Uterus (tissue), 2 donors: ENCODE data around the gene GHRH.

Experiments used
- CTCF ChIP-seq, 4 experiments: fragments of 200-600 bp in 2 of 4; fragments of 450-650 bp in 2 of 4; sonication (generic) in 2 of 4; IDR thresholded peaks; one replicate each; pipeline ENCODE4 v1.5.1; 2016 to 2019; ENCODE audit warnings: antibody characterized with exemption in 4 of 4, mild to moderate bottlenecking in 2 of 4, moderate library complexity in 1 of 4
- POLR2A ChIP-seq, 2 donors: fragments of 450-650 bp; IDR thresholded peaks; one replicate each; pipeline ENCODE4 v1.6.1; 2016; ENCODE audit warnings: antibody characterized with exemption in 2 of 2, mild to moderate bottlenecking in 1 of 2, moderate library complexity in 1 of 2

- TF ChIP-seq CTCF (IDR thresholded peaks at IDR 0.05) (peak; percentile 58 to 86 (median 68)), POLR2A (IDR thresholded peaks at IDR 0.05) (no peak)
Observed at GRCh38 chr20:37202267-37202943, 59.2 kb downstream of the GHRH start.
